HEK293 (cell line): Measurements from ENCODE around the gene ZNF367.

ENCODE experiments used
- CTCF ChIA-PET: fragments of 350-600 bp; formaldehyde crosslinking; extraction: SDS; loops from one replicate; lab custom pipeline; 2021; ENCODE audit warnings: antibody characterized with exemption; lab: Yijun Ruan, JAX
- POLR2A ChIA-PET: fragments of 300-600 bp; formaldehyde crosslinking; extraction: SDS; loops from one replicate; lab custom pipeline; 2020; ENCODE audit warnings: antibody characterized with exemption, inconsistent platforms; lab: Yijun Ruan, JAX
- H3K27ac ChIP-seq: fragments of 200-500 bp; sonication (Bioruptor generic); 2 replicates; pipeline ENCODE4 v1.5.1; 2014; ENCODE audit warnings: low read depth, low read length, control low read depth, inconsistent platforms; ENCODE audit errors: extremely low read depth
- H3K36me3 ChIP-seq, 2 experiments: fragments of 200-500 bp in 1 of 2; sonication (Bioruptor generic) in 1 of 2; 1 replicate in 1 of 2; 2 replicates in 1 of 2; pipeline ENCODE4 v1.5.1; 2014 to 2017; ENCODE audit warnings: inconsistent platforms in 2 of 2, low read length in 2 of 2; ENCODE audit not compliant: control insufficient read depth in 2 of 2, insufficient read depth in 1 of 2
- H3K4me1 ChIP-seq: fragments of 200-500 bp; sonication (Bioruptor generic); 2 replicates; pipeline ENCODE4 v1.5.1; 2014; ENCODE audit warnings: mild to moderate bottlenecking, low read length, inconsistent platforms; ENCODE audit not compliant: control insufficient read depth, insufficient read depth
- H3K4me3 ChIP-seq: 2 replicates; pipeline ENCODE4 v1.5.1; 2011; ENCODE audit warnings: low read depth, mild to moderate bottlenecking, control low read depth, low read length, moderate library complexity
- H3K9me3 ChIP-seq: fragments of 200-500 bp; sonication (Bioruptor generic); 2 replicates; pipeline ENCODE4 v1.5.1; 2014; ENCODE audit warnings: low read depth, low read length, inconsistent platforms; ENCODE audit not compliant: control insufficient read depth, insufficient read depth
- BCL6B ChIP-seq: fragments of 450-650 bp; formaldehyde crosslinking; IDR thresholded peaks from 2 replicates; pipeline ENCODE4 v1.5.1; 2017; ENCODE audit warnings: missing biosample characterization, missing genetic modification characterization
- GLIS2 ChIP-seq: fragments of 450-650 bp; formaldehyde crosslinking; IDR thresholded peaks from 2 replicates; pipeline ENCODE4 v1.5.1; 2016; ENCODE audit warnings: missing biosample characterization, missing genetic modification characterization
- KLF10 ChIP-seq: fragments of 450-650 bp; IDR thresholded peaks from 2 replicates; pipeline ENCODE4 v1.5.1; 2018; ENCODE audit warnings: missing biosample characterization, mild to moderate bottlenecking, missing genetic modification characterization
- KLF8 ChIP-seq: fragments of 450-650 bp; formaldehyde crosslinking; IDR thresholded peaks from 2 replicates; pipeline ENCODE4 v1.5.1; 2016; ENCODE audit warnings: missing biosample characterization, missing genetic modification characterization
- PBX3 ChIP-seq: sonication (generic); formaldehyde crosslinking; IDR thresholded peaks from 2 replicates; pipeline ENCODE4 v1.8.1; 2022; ENCODE audit warnings: mild to moderate bottlenecking, moderate library complexity, missing genetic modification reagents
- PRDM1 ChIP-seq: fragments of 450-650 bp; formaldehyde crosslinking; IDR thresholded peaks from 2 replicates; pipeline ENCODE4; 2016; ENCODE audit warnings: missing biosample characterization, missing genetic modification characterization
- PRDM10 ChIP-seq: fragments of 450-650 bp; formaldehyde crosslinking; IDR thresholded peaks from 2 replicates; pipeline ENCODE4 v1.5.1; 2016; ENCODE audit warnings: missing biosample characterization, missing genetic modification characterization
- PRDM4 ChIP-seq: fragments of 450-650 bp; formaldehyde crosslinking; IDR thresholded peaks from 2 replicates; pipeline ENCODE4 v1.5.1; 2017; ENCODE audit warnings: missing biosample characterization, missing genetic modification characterization
- SP2 ChIP-seq: fragments of 450-650 bp; formaldehyde crosslinking; IDR thresholded peaks from 2 replicates; pipeline ENCODE4 v1.5.1; 2016; ENCODE audit warnings: missing biosample characterization, missing genetic modification characterization
- SP7 ChIP-seq: fragments of 450-650 bp; formaldehyde crosslinking; IDR thresholded peaks from 2 replicates; pipeline ENCODE4 v1.5.1; 2016; ENCODE audit warnings: missing biosample characterization, missing genetic modification characterization
- ZBTB20 ChIP-seq: fragments of 450-650 bp; formaldehyde crosslinking; IDR thresholded peaks from 2 replicates; pipeline ENCODE4 v1.5.1; 2016; ENCODE audit warnings: missing biosample characterization, missing genetic modification characterization
- ZNF2 ChIP-seq: fragments of 450-650 bp; formaldehyde crosslinking; IDR thresholded peaks from 2 replicates; pipeline ENCODE4 v1.5.1; 2016; ENCODE audit warnings: missing biosample characterization, missing genetic modification characterization
- ZNF211 ChIP-seq: fragments of 450-650 bp; formaldehyde crosslinking; IDR thresholded peaks from 2 replicates; pipeline ENCODE4 v1.5.1; 2016; ENCODE audit warnings: low read depth, missing biosample characterization, missing genetic modification characterization
- ZNF214 ChIP-seq: fragments of 450-650 bp; formaldehyde crosslinking; IDR thresholded peaks from 2 replicates; pipeline ENCODE4 v1.5.1; 2017; ENCODE audit warnings: missing biosample characterization, mild to moderate bottlenecking, missing genetic modification characterization, borderline replicate concordance
- ZNF366 ChIP-seq: fragments of 450-650 bp; formaldehyde crosslinking; conservative IDR thresholded peaks from 2 replicates; pipeline ENCODE4 v1.5.1; 2016; ENCODE audit warnings: missing biosample characterization, missing genetic modification characterization
- ZNF404 ChIP-seq: fragments of 450-650 bp; formaldehyde crosslinking; IDR thresholded peaks from 2 replicates; pipeline ENCODE4 v1.5.1; 2017; ENCODE audit warnings: missing biosample characterization, missing genetic modification characterization
- ZNF600 ChIP-seq: fragments of 450-650 bp; formaldehyde crosslinking; IDR thresholded peaks from 2 replicates; pipeline ENCODE4 v1.5.1; 2016; ENCODE audit warnings: missing biosample characterization, missing genetic modification characterization
- ZNF645 ChIP-seq: fragments of 450-650 bp; formaldehyde crosslinking; IDR thresholded peaks from 2 replicates; pipeline ENCODE4; 2016; ENCODE audit warnings: missing biosample characterization, missing genetic modification characterization
- ZNF704 ChIP-seq: fragments of 450-650 bp; formaldehyde crosslinking; IDR thresholded peaks from 2 replicates; pipeline ENCODE4 v1.5.1; 2016; ENCODE audit warnings: missing biosample characterization, missing genetic modification characterization
- ZNF792 ChIP-seq: fragments of 450-650 bp; formaldehyde crosslinking; IDR thresholded peaks from 2 replicates; pipeline ENCODE4 v1.5.1; 2016; ENCODE audit warnings: missing biosample characterization, missing genetic modification characterization
- ZSCAN18 ChIP-seq: fragments of 450-650 bp; formaldehyde crosslinking; IDR thresholded peaks from 2 replicates; pipeline ENCODE4 v1.5.1; 2016; ENCODE audit warnings: missing biosample characterization, missing genetic modification characterization

Gene ZNF367

GRCh38 chr9:96423322-96423984, 5.3 kb upstream of the ZNF367 start (continued):
- peak; percentile 87 for TF ChIP-seq PRDM10 (tag by site-specific recombination)
- no peak for TF ChIP-seq ZNF214

- H3K9me3 ChIP-seq: no peaks in the 10 kb centered on the region
- H3K4me3 ChIP-seq: no peak overlapping the region
- H3K36me3 ChIP-seq: peaks cover 0 to 7% of the 10 kb centered on the region in 2 experiments; a peak in 2 of 3 replicates
- peaks cover 5% of the 10 kb centered on the region; the same call in 1 of the 2 replicates for H3K4me1 ChIP-seq
- no peak overlapping the region; the same call in 1 of the 2 replicates for H3K27ac ChIP-seq
- POLR2A ChIA-PET: interaction anchor here (1.2 kb wide), 1 partner anchor 29 kb away, joined by 9 read pairs; the partner anchor contains the start of gene HABP4
- CTCF ChIA-PET: interaction anchor here (0.5 kb wide), 1 partner anchor 838 kb away, joined by 4 read pairs; no protein-coding TSS in a partner anchor
- no peak for TF ChIP-seq ZNF704 (tag by site-specific recombination)
- TF ChIP-seq SP2 (tag by site-specific recombination): peak; percentile 17; the same call in 1 of the 2 replicates
- no peak for TF ChIP-seq BCL6B (tag by site-specific recombination)
- peak; percentile 67 for TF ChIP-seq PRDM1 (tag by site-specific recombination)
- peak; percentile 55; the same call in 1 of the 2 replicates for TF ChIP-seq ZBTB20 (tag by site-specific recombination)
- no peak for TF ChIP-seq PRDM4 (tag by site-specific recombination)
- TF ChIP-seq KLF8 (tag by site-specific recombination): peak; percentile 42; the same call in 1 of the 2 replicates
- TF ChIP-seq ZNF645 (tag by site-specific recombination): no peak
- TF ChIP-seq ZSCAN18 (tag by site-specific recombination): no peak
- no peak for TF ChIP-seq ZNF2 (tag by site-specific recombination)
- TF ChIP-seq ZNF600 (tag by site-specific recombination): peak; percentile 45; the same call in 1 of the 2 replicates
- no peak for TF ChIP-seq ZNF211 (tag by site-specific recombination)
- peak; percentile 85 for TF ChIP-seq ZNF366 (tag by site-specific recombination)
- peak; percentile 59; the same call in 1 of the 2 replicates for TF ChIP-seq KLF10
- no peak for TF ChIP-seq ZNF214
- TF ChIP-seq ZNF792 (tag by site-specific recombination): no peak
- no peak for TF ChIP-seq ZNF404 (tag by site-specific recombination)
- no peak for TF ChIP-seq PBX3 (CRISPR knock-in tag)
- TF ChIP-seq GLIS2 (tag by site-specific recombination): no peak
- peak; percentile 80 for TF ChIP-seq SP7 (tag by site-specific recombination)
Measured at GRCh38 chr9:96420468-96421219, 2.5 kb upstream of the ZNF367 start.
